Measurements from ENCODE around the gene AIM2.
"Not testable (repeated sequence)": the region's sequence is repeated elsewhere in the genome, so short reads cannot be mapped to it uniquely, and the experiment has no call there.

The AIM2 gene, protein sequence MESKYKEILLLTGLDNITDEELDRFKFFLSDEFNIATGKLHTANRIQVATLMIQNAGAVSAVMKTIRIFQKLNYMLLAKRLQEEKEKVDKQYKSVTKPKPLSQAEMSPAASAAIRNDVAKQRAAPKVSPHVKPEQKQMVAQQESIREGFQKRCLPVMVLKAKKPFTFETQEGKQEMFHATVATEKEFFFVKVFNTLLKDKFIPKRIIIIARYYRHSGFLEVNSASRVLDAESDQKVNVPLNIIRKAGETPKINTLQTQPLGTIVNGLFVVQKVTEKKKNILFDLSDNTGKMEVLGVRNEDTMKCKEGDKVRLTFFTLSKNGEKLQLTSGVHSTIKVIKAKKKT

DNA sequence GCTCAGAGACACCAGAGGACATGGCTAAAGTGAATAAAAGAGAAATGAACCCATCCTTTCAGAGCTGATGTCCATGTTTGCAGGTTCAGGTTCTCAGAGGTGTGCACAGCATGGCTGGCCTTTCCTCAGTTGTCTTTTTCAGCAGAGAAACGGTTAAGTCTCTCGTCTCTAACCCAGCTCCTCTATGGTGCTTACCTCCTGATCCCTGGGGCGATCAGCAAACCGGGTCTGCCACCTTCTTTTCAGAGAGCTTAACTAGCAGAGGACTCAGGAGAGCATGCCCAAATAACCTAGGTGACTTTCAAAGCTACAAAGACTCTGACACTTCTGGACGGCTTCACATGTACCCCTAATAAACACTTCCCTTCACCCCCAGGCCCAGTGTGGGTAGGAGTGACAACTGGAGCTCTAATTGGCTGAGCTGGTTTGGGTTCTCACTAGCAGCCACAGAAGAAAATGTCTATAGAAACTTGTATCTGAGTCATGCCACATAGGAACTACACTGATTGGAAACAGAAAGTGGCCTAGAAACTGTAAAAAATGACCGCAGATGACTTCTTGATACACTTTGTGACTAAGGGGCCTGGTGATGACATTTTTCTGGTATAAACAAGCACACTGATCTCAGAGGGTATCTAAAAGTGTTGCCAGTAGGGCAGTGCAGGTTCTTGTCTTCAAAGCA, at the start of gene AIM2:
Gene AIM2 (minus strand): TSS at position 329 of the 682 bp plus-strand sequence. CDS start 3,267 bp downstream, outside the sequence.
- no peak for DNase-seq

DNA sequence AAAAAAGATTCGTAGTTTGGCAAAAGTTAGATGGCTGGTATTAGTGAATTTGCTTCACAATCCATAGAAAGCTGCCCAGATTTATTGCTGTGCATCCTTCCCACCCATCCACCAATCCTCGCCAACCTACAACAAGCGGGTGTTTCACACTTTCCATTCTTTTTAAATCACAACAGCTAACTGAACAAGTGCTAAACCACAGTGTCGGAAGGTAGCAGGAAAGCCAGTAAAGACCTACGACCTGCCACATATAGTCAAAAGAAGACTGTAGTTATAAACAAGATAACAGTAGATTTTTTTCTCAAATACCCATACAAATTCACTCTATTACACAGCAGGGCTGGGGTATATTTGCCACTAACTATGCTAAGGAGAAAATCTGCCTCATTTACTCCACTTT, 47.0 kb upstream of the AIM2 start:
- DNase-seq, result no peak

DNA sequence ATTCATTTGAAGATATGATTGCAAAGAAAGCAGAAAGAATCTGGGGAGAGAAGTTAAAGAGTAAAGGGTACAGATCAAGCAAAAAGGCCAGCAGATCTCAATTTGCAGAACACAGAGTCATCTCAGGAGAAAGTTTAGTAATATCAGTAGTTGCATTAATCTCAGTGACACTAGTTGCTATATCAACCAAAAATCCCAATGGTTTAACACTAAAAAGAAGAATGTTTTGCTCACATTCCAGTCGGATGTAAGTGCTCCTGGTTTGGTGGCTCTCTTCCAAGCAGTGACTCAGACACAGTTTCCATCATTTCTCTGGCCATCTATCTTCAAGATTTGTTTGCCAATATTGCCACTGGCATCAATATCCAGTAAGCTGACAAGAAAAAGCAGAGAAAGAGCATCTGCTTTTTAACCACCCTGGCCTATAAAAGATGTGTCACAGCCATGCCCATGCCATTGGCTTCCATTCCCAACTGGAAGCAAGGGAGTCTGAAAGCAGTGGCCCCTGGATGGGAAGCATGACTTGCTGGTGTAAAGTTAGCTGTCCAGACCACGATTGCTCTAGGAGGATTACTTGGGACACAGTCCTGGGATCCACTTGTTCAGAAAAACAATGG, 45.5 kb upstream of the AIM2 start:
- no peak for DNase-seq

DNA sequence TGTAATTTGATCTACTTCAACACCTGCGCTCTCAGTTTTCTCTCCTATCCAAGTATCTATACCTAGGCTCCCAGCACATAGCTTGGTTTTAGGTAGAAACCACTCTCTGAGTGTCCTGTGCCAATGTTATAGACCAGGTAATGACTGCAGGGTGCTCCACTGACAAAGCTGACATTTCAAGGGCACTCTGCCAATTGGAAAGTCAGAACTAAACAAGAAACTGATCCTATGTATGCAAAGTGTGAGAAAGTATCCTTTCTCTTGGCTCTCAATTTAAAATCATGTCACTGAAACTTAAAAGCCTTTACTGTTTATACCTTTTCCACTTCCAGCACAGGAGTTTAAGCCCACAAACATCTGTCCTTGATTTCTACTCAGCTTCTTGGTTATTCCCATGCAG, 45.0 kb upstream of the AIM2 start:
- DNase-seq, result peak; percentile 3

GRCh38 chr1:159120317-159120716, 43.8 kb upstream of the AIM2 start:
- DNase-seq, result no peak

DNA sequence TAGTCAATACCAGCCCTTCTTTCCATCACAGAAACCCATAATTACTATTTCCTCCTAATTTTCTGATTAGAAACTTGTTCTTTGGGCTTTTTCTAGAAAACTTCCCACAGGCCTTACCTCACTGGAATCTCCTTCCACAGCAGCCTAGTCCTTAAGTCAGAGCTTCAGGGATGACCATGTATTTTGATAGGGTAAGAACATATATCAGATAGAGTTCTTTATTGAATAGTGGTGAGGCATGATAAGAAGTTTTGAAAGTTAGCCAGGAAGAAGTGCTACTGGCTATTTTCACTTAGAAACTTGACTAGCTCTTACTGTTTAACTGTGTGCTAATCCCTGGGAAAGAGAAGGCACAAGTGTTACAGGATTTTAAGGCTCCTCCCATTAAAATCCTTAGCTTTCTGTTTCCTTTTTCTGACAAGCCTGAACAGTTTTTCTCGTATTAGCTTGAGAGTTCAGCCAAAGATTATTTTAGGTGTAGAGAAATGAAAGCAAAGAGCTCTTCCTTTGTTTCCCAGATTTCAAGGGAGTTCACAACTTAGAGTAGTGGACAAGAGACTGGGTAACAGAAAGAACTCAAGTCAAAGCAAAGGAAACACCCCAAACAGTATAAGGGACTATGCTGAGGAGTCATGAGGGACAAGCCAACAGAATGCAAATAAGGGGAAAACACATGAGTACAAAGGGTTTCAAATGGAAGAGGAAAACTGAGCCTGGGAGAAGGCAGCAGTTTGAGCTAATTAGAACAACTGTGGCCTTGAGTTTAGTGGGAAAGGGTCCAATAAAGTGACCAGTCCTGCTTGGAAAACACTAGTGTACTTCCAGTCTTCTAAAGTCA, 37.2 kb upstream of the AIM2 start:
- DNase-seq, result no peak

DNA sequence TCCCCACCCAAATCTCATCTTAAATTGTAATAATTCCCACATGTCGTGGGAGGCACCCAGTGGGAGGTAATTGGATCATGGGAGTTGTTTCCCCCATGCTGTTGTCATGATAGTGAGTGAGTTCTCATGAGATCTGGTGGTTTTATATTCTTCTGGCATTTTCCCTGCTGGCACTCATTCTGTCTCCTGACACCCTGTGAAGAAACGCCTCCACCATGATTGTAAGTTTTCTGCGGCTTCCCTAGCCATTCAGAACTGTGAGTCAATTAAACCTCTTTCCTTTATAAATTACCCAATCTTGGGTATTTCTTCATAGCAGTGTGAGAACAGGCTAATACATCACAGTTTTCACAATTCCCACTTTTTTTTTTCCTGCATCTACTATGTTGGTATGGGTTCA, 26.5 kb upstream of the AIM2 start:
- DNase-seq, result not testable (repeated sequence)

- DNase-seq, result no peak
These were observed 24.0 kb upstream of the AIM2 start for GRCh38 chr1:159100589-159100988.

GRCh38 chr1:159098596-159098995, 22.0 kb upstream of the AIM2 start:
- no peak for DNase-seq

- no peak for DNase-seq
These were observed 15.6 kb upstream of the AIM2 start for GRCh38 chr1:159092036-159092760.

DNA sequence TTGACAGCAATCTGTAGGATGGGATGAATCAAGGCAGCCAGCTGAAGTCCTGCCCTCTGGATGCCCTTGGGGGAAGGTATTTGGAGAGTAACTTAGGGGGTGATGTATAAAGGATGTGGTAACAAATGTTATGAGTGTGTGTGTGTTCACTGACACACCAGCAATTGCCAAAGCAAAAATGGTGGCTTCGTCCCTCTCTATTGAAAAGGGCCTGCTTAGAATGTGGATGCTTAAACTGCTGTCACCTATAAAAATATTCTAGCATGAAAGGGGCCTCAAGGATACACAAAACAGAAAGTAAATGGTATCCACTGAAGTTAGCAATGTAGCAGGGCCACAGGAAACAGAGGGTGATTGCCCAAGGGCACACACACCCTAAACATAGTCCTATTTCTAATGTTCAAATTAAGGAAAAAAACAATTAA, 15.1 kb upstream of the AIM2 start:
- no peak for DNase-seq

- DNase-seq, result no peak
These were observed 14.6 kb upstream of the AIM2 start for GRCh38 chr1:159091180-159091560.

DNA sequence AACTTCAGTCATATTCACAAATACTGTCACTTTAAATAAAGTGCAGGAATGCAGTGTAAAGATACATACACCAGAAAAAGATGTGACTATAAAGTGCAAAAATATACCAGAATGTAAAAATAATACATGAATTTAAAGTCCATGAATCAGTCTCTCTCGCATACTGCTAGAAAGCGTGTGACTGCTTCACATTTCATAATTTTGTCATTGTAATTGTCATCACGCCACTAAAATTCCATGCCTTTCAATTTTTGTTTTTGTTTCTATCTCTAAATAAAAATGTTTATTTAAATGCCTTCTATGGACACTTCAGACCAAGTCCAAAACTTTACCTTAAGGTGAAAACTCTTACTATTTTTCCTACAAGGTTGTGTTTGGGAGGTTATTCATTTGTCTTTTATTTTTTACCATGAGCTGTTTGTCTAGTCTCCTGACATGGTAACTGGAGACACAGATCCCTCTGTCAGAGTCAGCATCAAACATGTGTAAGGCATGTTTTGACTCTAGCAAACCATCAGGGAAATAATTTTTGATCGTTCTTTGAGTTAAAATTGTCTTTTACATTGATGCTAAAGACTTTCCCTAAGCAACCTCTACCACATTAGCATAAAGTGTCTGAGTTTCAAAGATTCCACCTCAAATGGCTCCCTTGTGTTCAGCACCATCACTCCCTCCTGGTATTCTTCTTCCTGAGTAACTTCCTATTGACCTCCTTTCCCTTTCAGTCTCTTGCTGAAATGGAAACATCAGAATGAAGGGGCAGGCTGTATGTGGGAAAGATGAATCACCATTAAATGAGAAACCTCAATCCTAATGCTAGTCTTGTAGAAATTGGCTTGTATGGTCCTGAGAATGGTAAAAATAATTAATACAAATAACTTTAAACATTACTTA, 14.0 kb upstream of the AIM2 start:
- no peak for DNase-seq

- DNase-seq, result no peak
These were observed 12.7 kb upstream of the AIM2 start for GRCh38 chr1:159089184-159089791.

GRCh38 chr1:159088546-159089183, 12.1 kb upstream of the AIM2 start:
- no peak for DNase-seq

- DNase-seq, result no peak
These were observed 11.5 kb upstream of the AIM2 start for GRCh38 chr1:159088050-159088449.

- DNase-seq, result no peak
These were observed 8.3 kb upstream of the AIM2 start for GRCh38 chr1:159084867-159085266.

DNA sequence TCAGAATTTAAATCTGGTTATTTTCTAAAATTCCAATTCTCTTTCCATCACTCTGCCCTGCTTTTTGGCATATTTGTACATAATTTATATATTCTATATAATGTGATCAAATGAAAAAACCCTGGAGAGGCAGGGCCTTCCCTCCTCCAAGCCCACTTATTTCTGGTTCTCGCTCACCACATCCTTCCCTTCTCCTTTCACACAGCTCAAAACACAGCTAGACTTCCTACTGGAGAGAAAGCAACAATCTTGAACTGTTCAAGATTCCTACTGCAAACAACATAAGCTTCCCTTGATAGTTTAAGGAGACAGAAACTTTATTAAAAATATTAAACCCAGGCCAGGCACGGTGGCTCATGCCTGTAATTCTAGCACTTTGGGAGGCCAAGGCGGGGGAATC, 7.6 kb upstream of the AIM2 start:
- DNase-seq, result no peak

GRCh38 chr1:159083013-159083412, 6.4 kb upstream of the AIM2 start:
- no peak for DNase-seq

GRCh38 chr1:159081626-159082025, 5.1 kb upstream of the AIM2 start:
- DNase-seq, result no peak

Data from NCI-H345 (cell line).